Measurements from ENCODE around the gene TBKBP1.
A peak's percentile ranks its signal among the peaks of the same experiment; 100 is the strongest.

TBKBP1 gene

GRCh38 chr17:47741109-47741792 is 47.3 kb downstream of the TBKBP1 start:
- no peak overlapping the region for H3K9ac ChIP-seq
- no peak overlapping the region for H3K27ac ChIP-seq
- H2AFZ ChIP-seq (ENCODE audit: low read depth): no peak overlapping the region
- H3K4me3 ChIP-seq (IDR thresholded peaks at IDR 0.05; ENCODE audit: insufficient read depth, low read depth, low read length): no peak overlapping the region
- no peaks in the 10 kb centered on the region for H4K20me1 ChIP-seq (ENCODE audit: insufficient read depth)
- H3K36me3 ChIP-seq (ENCODE audit: insufficient read depth): no peaks in the 10 kb centered on the region
- H3K4me2 ChIP-seq: no peak overlapping the region
- TF ChIP-seq CTCF (conservative IDR thresholded peaks at IDR 0.05; ENCODE audit: low read depth, low read length): no peak
- no peaks in the 10 kb centered on the region for H3K79me2 ChIP-seq (ENCODE audit: insufficient read depth, low read depth)
- no peaks in the 10 kb centered on the region for H3K4me1 ChIP-seq (ENCODE audit: low read depth, poor library complexity, severe bottlenecking)
- peaks cover 2% of the 10 kb centered on the region; the same call in 1 of the 2 replicates for H3K27me3 ChIP-seq (ENCODE audit: insufficient read depth, low read depth)

- Histone ChIP-seq H4K20me1 (ENCODE audit: insufficient read depth) (no peaks in the 10 kb centered on the region), H3K4me2 (no peak overlapping the region), H3K27me3 (ENCODE audit: insufficient read depth, low read depth) (peaks cover 2% of the 10 kb centered on the region; the same call in 1 of the 2 replicates), H3K79me2 (ENCODE audit: insufficient read depth, low read depth) (no peaks in the 10 kb centered on the region), H3K27ac (no peak overlapping the region), H3K9ac (no peak overlapping the region), H2AFZ (ENCODE audit: low read depth) (no peak overlapping the region), H3K4me1 (ENCODE audit: low read depth, poor library complexity, severe bottlenecking) (no peaks in the 10 kb centered on the region), H3K4me3 (IDR thresholded peaks at IDR 0.05; ENCODE audit: insufficient read depth, low read depth, low read length) (no peak overlapping the region), H3K36me3 (ENCODE audit: insufficient read depth) (no peaks in the 10 kb centered on the region)
- no peak for TF ChIP-seq CTCF (conservative IDR thresholded peaks at IDR 0.05; ENCODE audit: low read depth, low read length)
Measured at GRCh38 chr17:47741793-47742145, 47.8 kb downstream of the TBKBP1 start.

GRCh38 chr17:47742319-47743181 is 48.6 kb downstream of the TBKBP1 start:
- Histone ChIP-seq H3K9ac (no peak overlapping the region), H3K4me1 (ENCODE audit: low read depth, poor library complexity, severe bottlenecking) (no peaks in the 10 kb centered on the region), H3K4me3 (IDR thresholded peaks at IDR 0.05; ENCODE audit: insufficient read depth, low read depth, low read length) (no peak overlapping the region), H3K27me3 (ENCODE audit: insufficient read depth, low read depth) (peaks cover 2% of the 10 kb centered on the region; the same call in 1 of the 2 replicates), H3K79me2 (ENCODE audit: insufficient read depth, low read depth) (no peaks in the 10 kb centered on the region), H4K20me1 (ENCODE audit: insufficient read depth) (no peaks in the 10 kb centered on the region), H3K27ac (no peak overlapping the region), H3K36me3 (ENCODE audit: insufficient read depth) (no peaks in the 10 kb centered on the region), H3K4me2 (no peak overlapping the region), H2AFZ (ENCODE audit: low read depth) (no peak overlapping the region)
- TF ChIP-seq CTCF (conservative IDR thresholded peaks at IDR 0.05; ENCODE audit: low read depth, low read length): peak; percentile 38; the same call in 1 of the 2 replicates

- no peaks in the 10 kb centered on the region for H3K4me1 ChIP-seq (ENCODE audit: low read depth, poor library complexity, severe bottlenecking)
- H3K27me3 ChIP-seq (ENCODE audit: insufficient read depth, low read depth): peaks cover 2% of the 10 kb centered on the region; the same call in 1 of the 2 replicates
- H3K27ac ChIP-seq: no peak overlapping the region
- H3K4me3 ChIP-seq (IDR thresholded peaks at IDR 0.05; ENCODE audit: insufficient read depth, low read depth, low read length): no peak overlapping the region
- no peak overlapping the region for H3K9ac ChIP-seq
- H4K20me1 ChIP-seq (ENCODE audit: insufficient read depth): no peaks in the 10 kb centered on the region
- no peak overlapping the region for H3K4me2 ChIP-seq
- no peaks in the 10 kb centered on the region for H3K36me3 ChIP-seq (ENCODE audit: insufficient read depth)
- no peak overlapping the region for H2AFZ ChIP-seq (ENCODE audit: low read depth)
- no peak for TF ChIP-seq CTCF (conservative IDR thresholded peaks at IDR 0.05; ENCODE audit: low read depth, low read length)
- no peaks in the 10 kb centered on the region for H3K79me2 ChIP-seq (ENCODE audit: insufficient read depth, low read depth)
Measured at GRCh38 chr17:47744168-47745036, 50.4 kb downstream of the TBKBP1 start.
